GM18526 (cell line): ENCODE data around the gene ASCL2.

Experiments used
- POLR2A ChIP-seq: IDR thresholded peaks from 3 replicates; pipeline ENCODE4 v1.6.1; 2011; ENCODE audit not compliant: insufficient read length; ENCODE audit errors: extremely low read depth

ASCL2 gene

DNA sequence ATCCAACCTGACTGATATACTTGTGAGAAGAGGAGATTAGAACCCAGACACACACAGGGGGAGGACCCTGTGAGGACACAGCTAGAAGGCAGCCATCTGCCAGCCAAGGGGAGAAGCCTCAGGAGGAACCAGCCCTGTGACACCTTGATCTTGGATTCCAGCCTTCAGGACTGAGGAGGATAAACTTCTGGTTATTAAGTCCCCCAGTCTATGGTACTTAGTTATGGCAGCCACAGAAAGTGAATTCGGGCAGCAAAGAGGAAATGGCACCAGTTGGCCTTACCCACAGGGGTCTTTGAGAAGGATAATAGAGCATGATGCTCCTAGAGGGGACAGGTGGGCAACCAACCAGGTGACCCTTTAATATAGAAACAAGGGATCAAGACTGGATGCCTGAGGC, 49.4 kb downstream of the ASCL2 start:
- TF ChIP-seq POLR2A = no peak

DNA sequence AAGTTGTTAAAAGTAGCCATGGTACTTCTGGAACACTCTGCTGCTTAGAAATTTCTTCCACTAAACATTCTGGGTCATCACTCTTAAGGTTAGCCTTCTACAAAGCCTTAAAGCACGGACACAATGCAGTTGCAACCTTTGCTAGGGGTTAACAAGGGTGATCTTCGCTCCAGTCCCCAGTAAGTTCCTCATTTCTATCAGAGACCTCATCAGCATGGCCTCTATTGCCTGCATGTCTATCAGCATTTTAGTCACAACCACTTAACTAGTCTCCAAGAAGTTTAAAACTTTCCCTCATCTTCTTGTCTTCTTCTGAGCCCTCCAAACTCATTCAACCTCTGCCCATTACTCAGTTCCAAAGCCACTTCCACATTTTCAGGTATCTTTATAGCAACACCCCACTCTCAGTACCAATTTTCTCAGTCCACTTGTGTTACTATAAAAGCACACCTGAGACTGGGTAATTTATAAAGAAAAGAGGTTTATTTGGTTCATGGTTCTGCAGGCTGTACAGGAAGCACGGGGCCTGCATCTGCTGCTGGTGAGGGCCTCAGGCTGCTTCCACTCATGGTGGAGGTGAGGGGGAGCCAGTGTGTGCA, 50.1 kb downstream of the ASCL2 start:
- TF ChIP-seq POLR2A = no peak

- no peak for TF ChIP-seq POLR2A
These were observed 50.9 kb downstream of the ASCL2 start for GRCh38 chr11:2219318-2220017.
